ENCODE data around the gene SH3RF3.

SH3RF3 gene

GRCh38 chr2:109466674-109467575 lies 337.9 kb downstream of the SH3RF3 start:
- no peak for DNase-seq

- no peak for DNase-seq
Measured at GRCh38 chr2:109467701-109468100, 338.7 kb downstream of the SH3RF3 start.

DNA sequence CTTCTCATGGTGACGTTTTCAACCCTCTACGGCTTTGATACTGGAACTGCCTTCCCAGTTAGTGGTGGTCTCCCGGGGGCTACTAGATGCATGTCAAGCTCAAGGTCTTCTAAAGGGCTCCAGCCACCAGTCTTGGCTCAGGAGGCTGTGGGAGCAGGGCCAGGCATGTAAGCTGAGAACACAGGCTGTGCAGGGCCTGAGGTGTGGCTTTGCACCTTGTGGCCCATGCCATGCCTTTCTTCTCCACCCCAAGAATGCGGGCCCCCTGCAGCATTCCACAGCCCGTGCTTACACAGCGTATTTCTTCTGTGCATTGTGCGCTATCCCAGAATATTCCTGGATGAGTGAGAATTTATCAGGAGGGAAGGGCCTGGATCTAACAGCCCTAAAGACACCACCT lies 339.9 kb downstream of the SH3RF3 start:
- DNase-seq, result no peak

GRCh38 chr2:109471658-109472057 lies 342.7 kb downstream of the SH3RF3 start:
- no peak for DNase-seq

DNA sequence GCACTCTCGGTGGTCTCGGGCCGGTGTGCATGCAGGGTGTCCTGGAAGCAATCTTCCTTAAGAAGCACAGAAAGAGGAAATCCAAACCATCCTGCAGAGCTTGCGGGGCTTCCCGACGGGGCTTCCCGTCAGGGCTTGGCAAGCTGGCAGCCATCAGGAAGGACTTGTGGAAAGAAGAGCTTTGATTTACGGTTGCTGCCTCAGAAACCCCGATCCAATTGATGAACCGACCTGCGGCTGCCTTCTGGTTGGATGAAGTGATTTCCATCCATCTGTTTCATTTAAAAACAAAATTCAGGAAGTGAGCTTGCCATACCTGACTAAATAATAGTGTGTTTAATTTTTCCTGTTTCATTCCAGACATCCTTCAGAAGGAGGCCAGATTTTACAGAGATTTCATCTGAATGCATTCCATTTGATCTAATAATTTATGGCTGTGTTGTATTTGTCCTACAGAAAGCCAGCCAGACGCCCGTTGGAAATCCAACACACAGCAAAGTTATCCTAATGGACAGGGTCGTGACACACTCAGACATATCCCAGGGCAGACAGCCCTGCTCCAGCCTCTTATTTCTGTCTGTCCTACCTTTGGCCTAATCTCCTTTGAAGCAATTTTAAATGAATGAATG lies 343.4 kb downstream of the SH3RF3 start:
- DNase-seq, result no peak

DNA sequence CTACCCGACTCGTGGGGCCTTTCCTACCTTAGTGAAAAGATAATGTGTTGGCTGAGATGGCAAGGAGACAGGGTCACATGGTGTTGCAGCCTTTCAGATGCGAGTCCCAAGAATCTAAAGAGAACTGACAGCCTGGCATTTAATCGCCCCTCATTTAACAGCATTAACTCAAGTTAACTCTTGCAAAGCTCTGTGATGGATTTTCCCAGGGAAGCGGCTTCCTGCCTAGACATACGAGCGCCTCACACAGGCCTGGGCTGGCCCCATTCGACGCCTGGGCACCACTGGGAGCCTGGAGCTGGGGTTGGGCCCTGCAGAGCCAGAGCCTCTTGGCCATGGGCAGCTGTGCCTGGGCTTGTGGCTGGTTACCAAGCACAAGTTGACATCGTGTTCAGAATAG lies 344.0 kb downstream of the SH3RF3 start:
- DNase-seq, result no peak

GRCh38 chr2:109473616-109474318 lies 344.8 kb downstream of the SH3RF3 start:
- no peak for DNase-seq

DNA sequence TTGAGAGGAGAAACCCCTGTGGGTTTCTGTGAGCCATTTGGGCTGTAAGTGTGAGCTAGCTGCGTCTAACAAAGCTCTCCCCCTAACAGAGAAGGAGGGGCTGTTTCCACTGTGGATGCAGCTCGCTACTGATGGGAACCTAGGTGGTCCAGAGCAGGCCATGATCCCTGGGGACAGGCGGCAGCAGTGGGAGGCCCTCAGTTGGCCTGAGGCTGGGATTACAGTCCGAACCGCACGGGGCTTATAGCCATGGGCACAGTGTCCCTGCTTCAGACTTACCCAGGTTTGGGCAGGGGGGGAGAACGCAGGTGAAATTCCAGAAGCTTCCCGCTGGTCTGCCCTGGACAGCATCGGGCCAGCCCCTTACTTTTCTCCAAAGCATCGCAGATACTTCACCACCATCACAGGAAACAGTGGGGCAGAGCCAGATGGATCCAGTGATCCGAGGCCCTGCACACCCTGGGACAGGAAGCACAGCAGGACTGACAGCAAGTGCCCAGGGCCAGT lies 345.4 kb downstream of the SH3RF3 start:
- no peak for DNase-seq

DNA sequence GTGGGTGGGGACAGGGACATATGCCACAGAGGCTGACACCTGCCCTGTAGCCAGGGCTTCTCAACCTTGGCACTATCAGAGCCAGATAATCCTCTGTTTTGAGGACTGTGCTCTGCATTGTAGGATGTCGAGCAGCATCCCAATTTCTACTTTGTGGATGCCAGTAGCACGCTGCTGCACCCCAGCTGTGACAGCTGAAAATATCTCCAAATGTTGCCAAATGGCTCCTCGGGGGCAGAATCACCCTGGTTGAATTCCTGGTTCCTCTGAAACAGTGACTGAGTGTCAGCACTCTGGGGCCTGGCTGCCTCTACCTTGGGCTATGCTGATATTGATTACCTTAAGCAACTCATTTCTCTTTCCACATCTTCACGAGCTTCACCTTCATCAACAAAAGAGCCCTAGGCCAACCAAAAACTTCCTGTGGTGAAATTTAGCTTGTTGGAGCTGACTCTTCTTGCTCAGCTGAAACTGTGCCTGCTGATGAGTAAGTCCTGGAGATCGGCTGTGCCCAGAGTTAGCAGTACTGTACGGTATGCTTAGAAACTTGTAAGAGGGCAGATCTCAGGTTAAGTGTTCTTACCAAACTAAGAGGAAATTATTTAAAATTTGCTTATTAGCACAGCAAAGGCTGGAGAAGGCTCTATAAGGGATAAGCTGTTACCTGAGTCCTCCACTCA lies 346.7 kb downstream of the SH3RF3 start:
- no peak for DNase-seq

- DNase-seq, result no peak
Measured at GRCh38 chr2:109476641-109477441, 347.8 kb downstream of the SH3RF3 start.

- no peak for DNase-seq
Measured at GRCh38 chr2:109478906-109479493, 350.0 kb downstream of the SH3RF3 start.

- no peak for DNase-seq
Measured at GRCh38 chr2:109479804-109480203, 350.8 kb downstream of the SH3RF3 start.

GRCh38 chr2:109480486-109481195 lies 351.6 kb downstream of the SH3RF3 start:
- DNase-seq, result no peak

GRCh38 chr2:109481196-109481555 lies 352.2 kb downstream of the SH3RF3 start:
- no peak for DNase-seq

GRCh38 chr2:109481599-109481998 lies 352.6 kb downstream of the SH3RF3 start:
- DNase-seq, result no peak

DNA sequence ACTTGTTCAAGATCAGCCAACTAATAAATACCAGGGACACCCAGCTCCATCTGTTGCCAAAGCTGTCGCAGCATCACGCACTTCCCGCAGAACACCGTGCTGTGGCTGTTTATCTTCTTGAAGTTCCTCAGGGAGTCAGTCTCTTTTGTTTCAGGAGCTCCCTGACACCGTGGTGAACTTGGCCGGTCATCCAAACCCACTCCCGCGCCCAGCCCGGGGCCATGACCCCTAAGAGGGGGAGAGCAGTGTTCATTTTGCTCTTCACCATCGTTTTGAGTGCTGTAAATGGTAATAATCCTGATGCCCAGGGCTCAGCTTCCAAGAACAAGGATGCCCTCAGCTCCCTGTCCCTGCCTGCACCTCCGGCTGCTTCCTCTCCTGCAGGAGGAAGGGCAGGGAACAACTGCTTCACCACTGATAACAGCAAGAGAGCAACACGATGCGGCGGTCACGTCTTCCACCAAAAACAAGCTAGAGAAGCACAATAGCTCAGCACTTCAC lies 353.4 kb downstream of the SH3RF3 start:
- DNase-seq, result no peak

DNA sequence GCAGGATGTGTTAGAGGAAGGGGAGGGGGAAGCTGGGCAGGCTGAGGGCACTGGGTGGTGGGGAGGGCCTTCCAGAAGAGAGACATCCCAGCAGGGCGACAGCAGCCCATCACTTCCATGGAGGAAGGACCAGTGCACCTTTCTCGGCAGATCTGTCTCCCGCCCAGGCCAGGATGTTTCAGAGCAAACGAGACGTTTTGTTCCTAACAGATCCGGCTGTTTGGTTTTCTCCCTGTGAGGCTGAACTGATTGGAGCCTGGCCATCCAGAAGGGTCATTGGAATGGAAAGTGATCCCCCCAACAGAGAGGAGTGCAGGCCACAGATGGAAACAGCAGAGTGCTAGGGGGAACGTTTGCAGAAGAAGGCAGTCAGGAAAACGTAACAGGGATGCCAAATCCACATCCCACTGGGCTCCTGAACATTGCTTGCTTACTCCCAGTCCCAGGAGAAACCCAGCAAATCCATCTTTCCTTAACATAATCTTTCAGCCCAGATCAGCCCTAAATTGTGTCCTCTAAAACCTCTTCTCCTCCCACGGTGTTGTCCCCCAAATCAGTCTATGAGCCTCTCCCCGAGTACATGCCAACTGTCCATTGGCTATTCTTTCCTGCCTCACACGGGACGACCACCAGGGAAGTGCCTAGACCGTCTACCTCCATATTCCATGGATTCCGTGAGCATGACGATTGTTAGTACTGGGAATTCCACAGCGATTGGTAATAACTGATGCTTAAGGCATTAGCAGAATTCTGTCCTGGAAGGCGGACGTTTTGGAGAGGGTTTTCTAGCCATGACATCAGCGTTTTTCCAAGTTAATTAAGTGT lies 357.9 kb downstream of the SH3RF3 start:
- DNase-seq, result no peak

GRCh38 chr2:109487536-109487869 lies 358.5 kb downstream of the SH3RF3 start:
- DNase-seq, result no peak

GRCh38 chr2:109487871-109488655 lies 359.1 kb downstream of the SH3RF3 start:
- DNase-seq, result no peak

All from NK-92 treated with Interleukin-12 subunit alpha and Interleukin-12 subunit beta, amount 100 ng/mL, for 24 hours (cell line).